Vagina (tissue), 2 donors: ENCODE measurements around the gene ANTXR1. TPM values are rescaled to one million over a fixed set of nuclear protein-coding genes. Genes with fewer than 3 reads are reported as not detected.

Experiments used
- DNase-seq, 2 donors: peaks; one replicate each; pipeline ENCODE4 v3.0.0-alpha.2; 2017; ENCODE audit errors: extremely low spot score in 2 of 2
- H3K27ac ChIP-seq: fragments of 200-600 bp; sonication (generic); one replicate; pipeline ENCODE4 v1.5.1; 2019
- H3K27me3 ChIP-seq: fragments of 200-600 bp; sonication (generic); one replicate; pipeline ENCODE4 v1.5.1; 2019
- H3K36me3 ChIP-seq, 2 donors: fragments of 200-600 bp; sonication (generic); one replicate each; pipeline ENCODE4 v1.5.1; 2017 to 2019
- H3K4me1 ChIP-seq: fragments of 200-600 bp; sonication (generic); one replicate; pipeline ENCODE4 v1.5.1; 2019
- H3K4me3 ChIP-seq, 2 donors: fragments of 200-600 bp; sonication (generic); 1 replicate in 1 of 2; 2 replicates in 1 of 2; pipeline ENCODE4 v1.5.1; 2016 to 2019
- H3K9me3 ChIP-seq: fragments of 200-600 bp; sonication (generic); one replicate; pipeline ENCODE4 v1.5.1; 2019
- CTCF ChIP-seq, 3 experiments: fragments of 450-650 bp in 2 of 3; fragments of 200-600 bp in 1 of 3; sonication (generic) in 1 of 3; IDR thresholded peaks; one replicate each; pipeline ENCODE4 v1.5.1; 2017 to 2019; ENCODE audit warnings: antibody characterized with exemption in 3 of 3, mild to moderate bottlenecking in 2 of 3, moderate library complexity in 2 of 3
- POLR2A ChIP-seq, 2 donors: fragments of 450-650 bp; IDR thresholded peaks; one replicate each; pipeline ENCODE4 v1.6.1; 2017; ENCODE audit warnings: antibody characterized with exemption in 2 of 2, mild to moderate bottlenecking in 2 of 2, moderate library complexity in 2 of 2
- POLR2AphosphoS5 ChIP-seq, 2 donors: sonication (generic); formaldehyde crosslinking; IDR thresholded peaks; one replicate each; pipeline ENCODE4 v1.9.0; 2017; ENCODE audit warnings: antibody characterized with exemption in 2 of 2, mild to moderate bottlenecking in 2 of 2, low read depth in 1 of 2; ENCODE audit not compliant: insufficient read depth in 1 of 2
- intact Hi-C: fragments of 100-400 bp; cut with DNase I; formaldehyde crosslinking; loops from one replicate; pipeline ENCODE4 v1.15.1; 2023
- total RNA-seq: library from RNA; depleted of rRNA; stranded (reverse); fragments of >200 nt; gene quantifications from one replicate; pipeline ENCODE4 v1.2.3, GENCODE V29; 2016

ANTXR1 gene
- 102 TPM for total RNA-seq

- Histone ChIP-seq H3K9me3 (no peaks in the 10 kb centered on the region), H3K27ac (peak within 1 kb of the TSS; percentile 95), H3K36me3 (no peaks in the 10 kb centered on the region), H3K4me3 (peak within 1 kb of the TSS; percentile 81 to 86), H3K4me1 (peaks cover 44% of the 10 kb centered on the region), H3K27me3 (no peaks in the 10 kb centered on the region)
- TF ChIP-seq CTCF (IDR thresholded peaks at IDR 0.05) = no peak
- peak in 1 of 2 donors; percentile 86 for TF ChIP-seq POLR2AphosphoS5 (IDR thresholded peaks at IDR 0.05; ENCODE audit: insufficient read depth in 1 of 2, low read depth in 1 of 2)
- peak in 1 of 2 donors; percentile 89 for DNase-seq
- intact Hi-C loops = loop anchor here (2.0 kb wide), 1 partner anchor 294 kb away; no protein-coding TSS in a partner anchor
These were observed at the start of gene ANTXR1 for GRCh38 chr2:69013142-69013839. Gene ANTXR1, plus strand, starts transcription at chr2:69013179. Its CDS starts 321 bp downstream, at chr2:69013500.

DNA sequence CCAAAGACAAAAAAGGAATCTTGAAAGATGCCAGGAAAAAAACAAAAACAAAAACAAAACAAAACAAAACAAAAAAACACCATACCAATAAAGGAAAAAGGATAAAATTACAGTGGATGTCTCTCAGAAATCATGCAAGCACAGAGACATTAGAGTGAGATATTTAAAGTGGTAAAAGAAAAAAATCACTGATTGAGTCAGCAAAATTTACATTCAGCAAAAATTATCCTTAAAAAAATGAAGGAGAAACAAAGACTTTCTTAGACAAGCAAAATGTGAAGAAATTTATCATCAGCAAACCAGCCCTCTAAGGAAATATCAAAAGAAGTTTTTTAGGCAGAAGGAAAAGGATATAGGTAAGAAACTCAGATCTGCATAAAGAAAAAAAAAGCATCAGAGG is 48.7 kb upstream of the ANTXR1 start:
- Histone ChIP-seq H3K36me3 (no peaks in the 10 kb centered on the region), H3K4me3 (no peak overlapping the region), H3K4me1 (no peaks in the 10 kb centered on the region), H3K9me3 (no peaks in the 10 kb centered on the region), H3K27ac (no peak overlapping the region), H3K27me3 (no peaks in the 10 kb centered on the region)
- no peak for DNase-seq
- no peak for TF ChIP-seq POLR2A (IDR thresholded peaks at IDR 0.05)
- no peak for TF ChIP-seq POLR2AphosphoS5 (IDR thresholded peaks at IDR 0.05; ENCODE audit: insufficient read depth in 1 of 2, low read depth in 1 of 2)
- TF ChIP-seq CTCF (IDR thresholded peaks at IDR 0.05) = no peak
- intact Hi-C loops = no loop called here

DNA sequence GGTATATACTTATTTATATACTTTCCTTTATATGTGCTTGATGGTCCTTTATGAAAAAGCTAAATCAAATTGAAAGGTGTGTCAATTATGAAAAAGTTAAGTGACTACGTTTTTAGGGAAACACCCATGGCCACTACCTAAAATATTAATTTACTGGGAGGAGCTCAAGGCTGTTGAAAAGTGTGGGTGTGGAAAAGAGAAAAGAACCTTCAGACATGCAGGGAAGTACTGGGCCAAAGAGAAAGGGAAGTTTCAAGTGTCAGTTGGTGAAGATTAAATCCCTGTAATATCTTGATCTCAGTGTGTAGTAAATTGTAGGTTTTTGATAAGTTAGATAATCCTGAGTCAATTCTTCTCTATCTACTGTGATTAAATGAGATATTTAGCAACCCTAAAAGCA is 44.8 kb upstream of the ANTXR1 start:
- H3K27ac ChIP-seq = no peak overlapping the region
- H3K9me3 ChIP-seq = no peaks in the 10 kb centered on the region
- no peak for DNase-seq
- no peaks in the 10 kb centered on the region for H3K4me1 ChIP-seq
- no peaks in the 10 kb centered on the region for H3K27me3 ChIP-seq
- H3K36me3 ChIP-seq = no peaks in the 10 kb centered on the region
- TF ChIP-seq POLR2A (IDR thresholded peaks at IDR 0.05) = no peak
- no peak for TF ChIP-seq POLR2AphosphoS5 (IDR thresholded peaks at IDR 0.05; ENCODE audit: insufficient read depth in 1 of 2, low read depth in 1 of 2)
- TF ChIP-seq CTCF (IDR thresholded peaks at IDR 0.05) = no peak
- intact Hi-C loops = no loop called here
- H3K4me3 ChIP-seq = no peak overlapping the region

DNA sequence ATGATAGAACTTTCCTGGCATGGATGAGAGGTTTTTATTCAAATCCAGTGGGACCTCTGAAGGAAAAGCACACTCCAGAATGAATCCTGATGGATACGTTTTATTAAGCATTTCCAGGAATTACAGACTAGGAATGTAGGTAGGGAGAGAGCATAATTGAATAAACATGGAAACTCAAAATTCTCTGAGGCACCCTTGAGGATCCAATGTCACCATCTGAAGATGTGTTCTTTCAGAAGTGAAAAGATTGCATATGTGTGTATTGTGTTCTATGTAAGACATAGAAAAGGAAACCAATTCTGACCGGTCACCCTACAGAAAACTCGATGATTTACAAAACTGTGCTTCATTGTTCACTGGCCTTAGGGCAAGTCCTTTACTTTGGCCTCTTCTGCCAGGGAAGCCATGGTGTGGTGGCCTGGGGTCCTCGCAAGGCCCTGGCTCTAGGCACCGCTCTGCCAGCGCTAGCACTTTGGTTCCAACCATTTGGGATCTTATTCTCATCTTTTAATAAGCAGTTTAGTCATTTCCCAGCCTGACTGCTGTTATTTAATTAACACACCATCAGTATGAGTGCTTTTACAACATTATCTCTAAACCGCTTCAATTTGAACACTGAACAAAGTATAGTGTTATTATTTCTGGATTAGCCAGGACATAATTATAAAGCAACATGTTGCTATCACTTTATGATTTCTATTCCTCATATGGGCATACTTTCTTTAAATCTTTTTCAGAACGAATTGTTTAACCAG is 43.1 kb upstream of the ANTXR1 start:
- no peak for DNase-seq

More for the DNA sequence above, 43.1 kb upstream of the ANTXR1 start:
- Histone ChIP-seq H3K36me3 (no peaks in the 10 kb centered on the region), H3K27ac (no peak overlapping the region), H3K4me3 (no peak overlapping the region), H3K27me3 (no peaks in the 10 kb centered on the region), H3K9me3 (no peaks in the 10 kb centered on the region), H3K4me1 (no peaks in the 10 kb centered on the region)
- intact Hi-C loops = no loop called here
- TF ChIP-seq POLR2AphosphoS5 (IDR thresholded peaks at IDR 0.05; ENCODE audit: insufficient read depth in 1 of 2, low read depth in 1 of 2) (no peak), POLR2A (IDR thresholded peaks at IDR 0.05) (no peak), CTCF (IDR thresholded peaks at IDR 0.05) (no peak)
